Activated CD4-positive, alpha-beta T cell treated with anti-CD3 and anti-CD28 coated beads, Interleukin-10, Interleukin-2, amounts not matched to agents 100 ng/mL and 50 ng/mL, durations not matched to agents 16 hours and 8 hours (primary cell): Measurements from ENCODE around the gene TGM3.

Source experiments
- DNase-seq: peaks from one replicate; pipeline ENCODE4 v3.0.0-alpha.2; 2020

Gene TGM3

DNA sequence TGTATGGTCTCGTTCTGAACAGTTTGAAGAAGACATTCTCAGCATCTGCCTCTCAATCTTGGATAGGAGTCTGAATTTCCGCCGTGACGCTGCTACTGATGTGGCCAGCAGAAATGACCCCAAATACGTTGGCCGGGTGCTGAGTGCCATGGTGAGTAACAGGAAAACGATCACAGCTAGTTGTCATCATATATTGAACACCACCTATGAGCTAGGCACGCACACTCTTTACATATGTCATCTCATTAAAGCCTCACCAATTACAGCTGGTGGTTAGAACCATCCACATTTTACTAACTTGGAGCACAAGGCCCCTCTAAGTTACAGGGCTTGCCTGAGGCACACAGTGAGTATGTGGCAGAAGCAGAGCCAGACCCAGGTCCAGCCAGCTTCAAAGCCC is 17.1 kb downstream of the TGM3 start:
- no peak for DNase-seq

GRCh38 chr20:2313316-2313715 is 17.5 kb downstream of the TGM3 start:
- no peak for DNase-seq

DNA sequence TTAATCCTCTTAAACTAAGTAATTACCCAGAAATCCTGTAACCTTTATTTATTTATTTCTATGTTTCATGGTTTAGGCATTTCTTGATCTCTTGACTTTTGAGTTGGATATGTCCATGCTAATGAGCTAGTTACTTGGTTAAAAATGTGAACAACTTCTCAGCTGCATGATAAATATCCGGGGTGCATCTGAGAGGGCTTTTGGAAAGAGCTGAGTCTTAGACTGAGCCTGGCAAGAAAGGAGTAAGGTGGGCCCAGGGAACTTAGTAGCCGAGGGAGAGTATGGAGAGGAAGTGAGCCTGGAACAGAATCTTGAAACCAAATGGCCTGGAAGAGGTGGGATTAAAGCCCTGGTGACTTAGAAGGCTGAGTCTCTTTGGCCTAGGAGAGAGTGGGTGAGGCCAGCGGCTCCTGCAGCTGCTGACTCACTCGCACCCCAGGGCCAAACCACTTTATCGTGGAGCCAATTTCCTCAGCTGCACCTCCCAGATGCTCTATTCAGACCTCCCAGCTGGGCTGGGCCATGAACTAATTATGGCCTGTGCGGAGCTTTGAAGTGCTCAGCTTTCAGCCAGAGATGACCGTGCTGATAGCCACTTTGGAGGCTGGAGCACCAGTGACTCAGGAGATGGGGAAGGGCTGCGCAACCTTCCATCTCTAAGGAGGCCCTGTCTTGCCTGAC is 19.1 kb downstream of the TGM3 start:
- no peak for DNase-seq

DNA sequence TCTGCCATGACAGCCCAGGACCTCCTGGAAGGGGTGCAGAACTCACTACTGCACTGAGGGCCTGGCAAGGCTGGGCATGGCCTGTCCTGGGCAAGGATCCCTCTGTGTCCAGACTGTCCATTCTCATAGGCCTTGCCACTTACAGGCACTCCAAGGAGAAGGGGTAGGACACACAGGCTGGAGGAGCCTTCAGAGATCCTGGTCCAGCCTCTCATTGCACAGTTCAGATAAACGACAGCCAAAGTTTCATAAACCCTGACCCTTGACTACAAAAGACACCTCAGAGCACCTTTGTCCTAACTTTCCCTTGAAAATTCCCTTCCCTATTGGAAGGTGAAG is 19.6 kb downstream of the TGM3 start:
- no peak for DNase-seq

GRCh38 chr20:2316847-2317495 is 21.2 kb downstream of the TGM3 start:
- DNase-seq, result no peak

DNA sequence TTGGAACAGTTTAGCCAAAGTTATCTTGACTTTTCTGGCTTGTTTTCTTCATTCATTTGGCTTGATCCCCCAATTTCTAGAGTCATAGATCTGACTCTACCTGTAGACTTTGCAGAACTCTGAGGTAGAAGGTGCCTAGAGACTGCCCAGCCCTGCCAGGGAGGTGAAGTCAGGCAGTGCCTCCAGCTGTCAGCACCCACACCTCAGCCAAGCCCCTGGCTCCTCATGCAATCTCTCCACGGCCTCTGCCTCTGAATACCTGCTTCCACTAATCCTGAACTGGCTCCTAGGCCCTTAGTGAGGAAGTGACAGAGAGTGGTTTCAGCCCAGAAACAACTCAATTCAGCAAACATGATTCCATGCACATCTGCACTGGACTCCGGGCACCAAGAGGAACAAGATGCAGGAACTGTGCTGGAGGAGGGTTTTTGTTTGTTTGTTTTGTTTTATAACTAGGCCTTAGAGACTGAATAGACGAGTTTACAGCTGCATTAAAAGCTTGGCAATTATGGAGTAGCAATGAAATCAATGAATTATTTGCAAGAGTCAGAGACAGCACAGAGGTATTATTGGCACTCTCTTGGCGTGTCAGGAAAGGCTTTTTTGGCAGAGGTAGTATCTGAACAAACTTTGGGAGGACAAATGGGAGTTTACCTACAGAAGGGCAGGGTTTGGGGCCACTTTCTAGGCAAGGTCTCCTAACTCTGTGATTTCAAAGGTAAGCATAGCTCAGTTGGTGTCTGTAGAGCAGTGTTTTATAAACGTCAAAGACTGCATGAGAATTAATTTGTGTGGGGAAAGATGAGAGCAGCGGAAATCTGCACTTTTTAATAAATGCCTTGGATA is 25.2 kb downstream of the TGM3 start:
- no peak for DNase-seq

- DNase-seq, result no peak
These were observed 27.2 kb downstream of the TGM3 start for GRCh38 chr20:2323051-2323450.

DNA sequence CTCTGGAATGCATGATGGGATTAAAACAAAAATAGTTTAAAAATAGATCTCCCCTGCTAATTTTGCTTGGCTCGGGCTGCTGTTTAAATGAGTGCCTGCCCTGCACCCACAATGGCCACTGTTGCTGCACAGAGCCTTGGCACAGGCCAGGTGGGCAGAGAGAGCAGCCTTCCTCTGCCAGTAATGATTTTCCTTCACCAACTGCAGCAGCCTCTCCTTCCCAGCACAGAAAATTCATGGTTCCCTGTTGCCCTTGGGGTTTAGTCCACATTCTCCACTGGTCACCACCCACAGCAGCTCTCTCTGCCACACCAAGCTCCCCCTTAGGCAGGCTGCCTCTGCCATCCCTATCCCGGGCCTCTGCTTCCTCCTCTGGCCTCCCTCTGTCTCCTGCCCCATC is 30.2 kb downstream of the TGM3 start:
- no peak for DNase-seq

GRCh38 chr20:2327620-2328555 is 32.1 kb downstream of the TGM3 start:
- DNase-seq, result no peak

- no peak for DNase-seq
These were observed 33.5 kb downstream of the TGM3 start for GRCh38 chr20:2329286-2329685.

DNA sequence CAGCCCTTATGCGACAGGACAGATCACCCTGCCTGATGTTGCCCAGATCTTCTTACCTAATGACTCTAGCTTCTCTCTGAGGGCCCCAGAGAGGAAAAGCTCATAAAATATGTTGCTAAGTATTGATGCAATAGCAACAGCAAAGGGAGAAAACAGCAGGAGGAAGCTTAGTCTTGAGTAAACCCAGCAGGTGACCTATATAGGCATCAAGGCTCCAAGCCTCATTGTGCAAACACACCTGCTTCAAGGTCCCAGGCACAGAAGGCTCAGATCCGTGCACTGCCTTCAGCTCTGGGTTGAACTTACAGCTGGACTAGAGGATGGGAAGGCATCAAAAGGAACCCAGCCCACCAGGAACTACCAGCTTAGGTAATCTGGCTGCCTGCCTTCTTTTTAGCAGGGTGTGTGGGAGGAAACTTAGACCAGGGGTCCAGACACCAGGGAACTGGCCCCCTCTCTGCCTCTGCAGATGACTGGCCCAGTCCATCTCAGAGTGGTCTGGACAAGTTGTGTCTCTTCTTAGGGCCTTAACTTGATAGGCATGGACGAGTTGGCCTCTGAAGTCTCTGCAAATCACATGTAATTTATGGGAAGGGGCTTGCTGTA is 34.4 kb downstream of the TGM3 start:
- DNase-seq, result no peak

DNA sequence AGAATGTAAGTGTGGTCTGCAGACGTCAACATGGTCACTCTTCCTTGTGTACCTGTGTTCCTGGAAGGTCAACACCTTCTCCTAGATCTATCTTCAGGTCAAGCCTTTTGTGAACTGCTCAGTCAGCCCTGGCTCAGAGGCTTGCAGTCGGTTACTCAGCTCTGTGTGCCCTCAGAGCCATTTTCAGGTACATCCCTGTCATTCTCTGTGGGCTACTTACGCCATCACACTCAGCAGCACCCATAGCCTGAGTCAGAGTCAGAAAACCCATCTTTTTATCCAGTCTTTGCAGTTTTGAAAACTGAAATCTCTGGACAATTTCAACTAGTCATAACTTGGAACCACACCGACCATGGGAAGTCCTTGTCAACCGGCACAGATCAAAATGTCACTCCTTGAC is 35.3 kb downstream of the TGM3 start:
- no peak for DNase-seq

GRCh38 chr20:2331901-2332565 is 36.2 kb downstream of the TGM3 start:
- no peak for DNase-seq

DNA sequence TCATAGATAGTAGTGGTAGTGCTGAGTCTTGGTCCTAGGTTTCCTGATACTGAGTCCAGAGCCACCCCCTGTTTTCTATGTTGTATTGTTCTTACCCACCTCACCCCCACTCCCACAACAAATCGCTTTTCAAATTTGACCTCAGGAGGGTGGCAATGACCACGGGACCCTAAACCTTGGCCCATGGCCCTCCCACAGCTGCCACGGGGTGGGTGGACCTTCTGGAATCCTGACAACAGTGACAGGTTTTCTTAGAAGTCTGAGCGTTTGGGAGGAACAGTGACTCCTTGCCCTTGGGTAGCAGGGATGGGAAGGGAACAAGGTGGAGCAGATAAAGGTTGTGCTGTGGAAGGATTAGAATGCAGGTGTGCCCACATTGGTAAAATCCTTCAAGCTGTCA is 36.9 kb downstream of the TGM3 start:
- DNase-seq, result no peak

DNA sequence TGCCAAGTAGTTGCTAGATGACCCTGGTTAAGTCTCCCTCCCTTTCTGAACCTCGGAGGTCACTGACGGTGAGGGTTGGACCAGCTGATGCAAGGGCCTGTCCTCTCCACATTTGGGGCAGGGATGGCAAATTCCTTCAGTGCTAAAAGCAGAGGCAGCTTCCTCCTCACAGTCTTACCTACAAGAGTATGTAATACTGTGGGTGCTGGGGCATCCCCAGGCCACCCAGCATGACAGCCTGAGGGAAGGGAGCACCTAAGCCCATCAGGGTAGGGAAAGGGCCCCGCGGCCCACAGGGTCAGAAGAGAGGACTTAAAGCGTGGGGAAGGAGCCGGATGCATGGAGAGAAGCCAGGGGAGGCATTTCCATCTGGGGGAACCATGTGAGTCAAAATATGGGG is 38.0 kb downstream of the TGM3 start:
- DNase-seq, result no peak

GRCh38 chr20:2335096-2335870 is 39.5 kb downstream of the TGM3 start:
- no peak for DNase-seq

GRCh38 chr20:2336471-2336870 is 40.7 kb downstream of the TGM3 start:
- no peak for DNase-seq

GRCh38 chr20:2337142-2337541 is 41.3 kb downstream of the TGM3 start:
- no peak for DNase-seq

DNA sequence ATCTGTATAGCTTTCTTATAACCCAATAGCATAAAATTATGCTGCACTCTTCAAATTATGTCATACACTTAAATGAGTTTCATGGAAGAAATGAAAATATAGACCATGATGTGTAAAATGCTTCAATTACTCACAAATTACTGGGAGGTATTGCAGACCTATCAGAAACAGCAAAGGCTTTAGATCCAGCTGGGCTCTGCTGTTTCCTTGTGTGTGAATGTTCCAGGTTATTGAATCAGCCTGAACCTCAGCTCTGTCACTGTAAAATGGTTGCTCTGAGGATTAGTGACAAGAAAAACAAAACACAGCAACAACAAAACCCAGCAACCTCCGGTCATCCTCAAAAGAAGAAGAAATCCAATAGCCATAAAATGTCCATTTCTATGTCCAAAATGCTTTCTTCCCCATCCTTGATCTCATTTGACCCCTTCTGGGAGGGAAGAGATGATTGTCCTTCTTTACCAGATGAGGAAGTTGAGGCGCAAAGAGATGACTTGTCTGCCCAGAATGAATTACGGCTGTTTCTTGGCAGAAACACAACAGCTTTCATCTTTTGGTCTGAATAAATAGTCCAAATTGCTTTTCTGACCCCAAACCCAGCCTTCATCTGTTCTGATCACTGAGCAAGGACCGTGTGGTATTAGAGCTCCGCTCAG is 42.7 kb downstream of the TGM3 start:
- DNase-seq, result no peak

DNA sequence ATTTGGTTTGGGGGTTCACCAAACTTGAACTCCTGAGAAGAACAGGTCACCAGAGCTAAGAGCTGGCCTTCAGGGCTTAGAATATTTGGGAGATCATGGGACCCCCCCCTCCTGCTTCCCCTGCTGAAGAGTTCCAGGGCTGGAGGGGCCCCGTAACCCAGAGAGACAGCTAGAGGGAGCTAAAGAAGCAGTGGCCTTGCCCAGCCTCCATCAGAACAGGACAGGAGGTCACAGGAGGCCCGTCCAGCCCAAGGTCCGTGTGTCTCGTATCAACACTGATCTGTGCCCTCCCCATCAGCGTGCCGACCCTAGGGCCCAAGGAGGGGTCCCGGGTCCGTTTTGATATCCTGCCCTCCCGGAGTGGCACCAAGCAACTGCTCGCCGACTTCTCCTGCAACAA is 44.3 kb downstream of the TGM3 start:
- DNase-seq, result no peak

DNA sequence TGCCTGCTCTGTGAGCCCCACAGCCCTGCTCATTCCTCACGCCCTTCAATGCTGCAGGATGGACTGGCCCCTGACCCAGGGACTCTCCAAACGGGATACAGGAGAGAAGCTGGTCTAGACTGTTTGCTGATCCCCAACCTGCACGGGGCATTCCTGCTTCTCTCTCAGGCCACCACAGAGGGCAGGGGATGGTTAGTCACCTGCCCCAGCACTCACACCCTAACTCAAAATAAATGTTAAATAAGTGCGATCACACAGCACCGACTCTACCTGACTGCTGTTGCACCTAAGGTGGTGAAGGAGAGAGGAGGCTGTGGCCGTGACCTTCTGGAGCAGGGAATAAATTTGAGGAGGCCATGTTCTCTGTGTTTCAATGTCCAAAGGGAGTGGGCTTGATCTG is 45.0 kb downstream of the TGM3 start:
- DNase-seq, result no peak
